Nucleus accumbens (tissue), 56 donors: Measurements from ENCODE around the gene SCD.
A peak's percentile ranks its signal among the peaks of the same experiment; 100 is the strongest.

Experiments used
- DNase-seq, 56 donors: peaks; one replicate each; lab custom pipeline; 2025; lab: John Stamatoyannopoulos, UW

Gene SCD

DNA sequence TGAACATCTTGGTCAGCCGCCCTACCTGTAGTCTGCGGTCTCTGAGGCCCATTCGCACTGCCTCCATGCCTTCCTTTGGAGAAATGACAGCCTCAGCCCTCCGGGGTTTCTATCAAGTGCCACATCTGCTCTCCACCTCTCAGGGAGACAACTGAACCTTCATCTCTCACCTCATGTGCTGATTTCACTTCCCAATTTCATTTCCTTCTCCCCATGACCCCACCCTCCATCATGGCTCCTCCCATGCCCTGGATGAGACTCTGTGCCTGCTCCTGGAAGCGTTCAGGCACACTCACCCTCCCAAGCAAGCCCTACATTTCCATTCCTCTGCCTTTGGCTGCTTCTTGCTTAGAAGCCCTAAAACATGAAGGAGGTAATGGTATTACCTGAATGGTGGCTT lies 7.8 kb upstream of the SCD start:
- DNase-seq: no peak

DNA sequence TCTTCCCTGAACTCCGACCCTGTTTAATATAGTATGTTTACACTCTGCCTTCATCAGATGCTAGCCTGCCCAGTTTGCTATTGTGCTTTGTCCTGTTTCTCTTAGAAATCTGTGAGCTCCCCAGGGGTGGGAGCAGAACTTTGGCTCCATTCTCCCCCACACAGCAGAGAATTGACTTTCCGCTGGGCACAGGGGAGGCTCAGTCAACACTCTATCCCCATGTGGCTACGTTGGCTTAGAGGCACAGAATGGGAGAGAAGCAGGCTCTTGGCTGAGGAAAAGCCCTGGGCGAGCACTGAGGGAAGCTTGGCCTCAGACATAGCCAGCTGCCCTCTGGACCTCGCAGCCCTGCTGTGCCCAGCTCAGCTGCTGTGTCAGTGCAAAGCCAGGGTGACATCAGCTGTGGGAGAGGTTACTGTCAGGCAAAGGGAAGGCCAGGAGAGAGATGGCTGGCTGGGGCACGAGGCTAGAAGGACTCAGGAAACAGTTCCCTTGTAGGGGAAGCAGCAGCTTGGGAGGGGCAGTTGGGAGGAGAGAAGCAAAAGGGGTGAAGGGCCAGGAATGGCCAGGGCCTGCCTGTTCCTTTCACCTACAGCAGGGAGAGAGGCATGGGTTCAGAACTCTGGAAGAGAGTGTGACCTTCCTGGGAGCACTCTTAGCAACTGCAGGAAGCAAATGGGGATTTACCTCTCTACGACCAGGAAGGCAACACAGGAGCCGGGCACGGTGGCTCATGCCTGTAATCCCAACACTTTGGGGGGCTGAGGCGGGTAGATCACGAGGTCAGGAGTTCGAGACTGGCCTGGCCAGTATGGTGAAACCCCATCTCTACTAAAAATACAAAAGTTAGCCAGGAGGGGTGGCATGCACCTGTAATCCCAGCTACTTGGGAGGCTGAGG lies 5.8 kb upstream of the SCD start:
- peak in 54 of 56 donors; percentile 28 to 93 (median 79) for DNase-seq

- peak in 32 of 56 donors; percentile 12 to 60 (median 33) for DNase-seq
Measured at GRCh38 chr10:100341953-100342626, 4.9 kb upstream of the SCD start.

- no peak for DNase-seq
Measured at GRCh38 chr10:100342627-100342972, 4.4 kb upstream of the SCD start.

- DNase-seq: no peak
Measured at GRCh38 chr10:100344241-100344788, 2.7 kb upstream of the SCD start.

GRCh38 chr10:100345570-100346330 lies 1.3 kb upstream of the SCD start:
- peak in 5 of 56 donors; percentile 10 to 50 (median 23) for DNase-seq

DNA sequence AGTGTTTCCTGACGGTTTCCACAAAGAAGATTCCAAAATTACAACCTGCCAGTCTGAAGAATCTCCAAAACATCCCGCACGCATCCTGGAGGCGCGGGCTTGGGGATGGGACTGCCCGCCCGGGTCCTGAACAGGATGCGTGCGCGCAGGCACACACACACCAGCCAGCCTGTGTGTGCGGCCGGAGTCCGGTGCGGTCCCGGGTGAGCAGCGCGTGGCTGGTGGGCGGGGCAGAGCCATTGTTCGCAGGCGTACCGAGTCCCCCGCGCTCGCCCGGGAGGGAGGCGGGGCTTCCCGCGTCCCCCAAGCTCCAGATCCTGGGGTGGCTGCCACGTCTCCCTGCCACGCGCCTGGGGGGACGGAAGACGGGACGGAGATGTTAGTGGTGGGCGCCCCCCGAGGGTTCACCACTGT lies 675 bp upstream of the SCD start:
- peak in 51 of 56 donors; percentile 37 to 94 (median 78) for DNase-seq

DNA sequence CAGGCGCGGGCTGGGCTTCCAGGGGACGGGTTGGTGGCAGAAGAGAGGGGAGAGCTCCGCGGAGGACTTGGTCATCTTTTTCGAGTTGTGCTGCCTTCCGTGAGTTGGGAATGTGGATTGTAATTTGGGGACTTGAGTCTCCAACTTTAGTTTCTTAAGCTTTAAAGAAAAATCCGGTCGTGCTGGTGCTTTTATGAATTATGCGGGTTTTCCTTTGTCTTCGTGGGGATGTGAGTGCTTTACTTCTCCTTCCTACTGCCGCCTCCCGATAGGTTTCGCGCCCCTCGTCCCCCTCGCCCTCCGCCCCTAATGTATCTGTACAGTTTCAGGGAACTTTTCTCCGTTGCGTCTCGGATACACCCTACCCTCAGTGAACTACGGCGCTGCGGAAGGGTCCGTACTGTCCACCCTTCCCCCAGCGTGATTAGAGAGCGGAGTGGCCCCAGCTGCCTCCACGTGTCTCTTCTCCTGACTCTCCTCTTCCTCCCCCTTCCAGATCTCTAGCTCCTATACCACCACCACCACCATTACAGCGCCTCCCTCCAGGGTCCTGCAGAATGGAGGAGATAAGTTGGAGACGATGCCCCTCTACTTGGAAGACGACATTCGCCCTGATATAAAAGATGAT lies 649 bp downstream of the SCD start:
- DNase-seq: peak in 4 of 56 donors; percentile 16 to 36 (median 24)

- DNase-seq: peak in 1 of 56 donors; percentile 8
Measured at GRCh38 chr10:100348389-100348927, 1.4 kb downstream of the SCD start.

DNA sequence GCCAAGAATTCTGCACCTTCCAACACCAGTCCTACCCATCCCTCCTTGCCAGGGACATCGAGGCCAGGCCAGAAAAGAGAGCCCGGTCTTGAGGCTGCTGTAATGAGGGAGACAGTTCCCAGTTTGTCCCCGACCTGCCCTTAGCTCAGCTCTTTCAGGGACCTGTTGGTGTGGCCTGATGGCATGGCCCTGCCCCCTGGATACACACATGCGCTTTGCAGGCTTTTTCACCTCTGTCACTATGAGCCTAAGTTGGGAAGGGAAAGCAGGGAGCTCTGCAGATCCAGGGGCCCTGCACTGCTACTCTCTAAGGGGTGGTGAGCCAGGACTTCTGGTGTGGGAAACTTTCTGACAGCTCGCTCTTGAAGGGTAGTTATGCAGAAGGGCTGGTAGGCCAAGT lies 2.1 kb downstream of the SCD start:
- peak in 2 of 56 donors; percentile 7 to 33 for DNase-seq

DNA sequence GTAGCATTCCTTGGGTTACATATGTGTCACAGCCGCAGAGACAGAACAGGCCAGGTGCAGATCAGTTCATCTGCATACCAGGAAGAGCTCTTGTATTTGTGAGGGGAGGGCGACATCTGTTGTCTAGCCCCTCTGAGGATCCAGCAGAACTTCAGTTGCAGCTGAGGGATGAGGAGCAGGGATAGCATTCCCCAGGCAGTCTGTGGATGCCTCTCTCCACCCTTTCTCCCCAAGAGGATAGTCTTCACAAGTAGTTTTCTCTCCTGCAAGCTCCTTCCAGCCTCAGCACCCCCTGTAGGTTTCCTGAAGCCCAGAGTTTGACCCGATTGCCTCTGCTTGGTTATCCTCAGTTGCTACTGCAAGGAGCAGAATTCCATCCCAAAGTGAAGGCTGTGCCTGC lies 2.6 kb downstream of the SCD start:
- peak in 1 of 56 donors; percentile 10 for DNase-seq

- DNase-seq: peak in 4 of 56 donors; percentile 10 to 48 (median 26)
Measured at GRCh38 chr10:100350914-100351485, 4.0 kb downstream of the SCD start.

GRCh38 chr10:100353770-100354485 lies 6.9 kb downstream of the SCD start:
- DNase-seq: no peak

GRCh38 chr10:100355086-100355485 lies 8.1 kb downstream of the SCD start:
- DNase-seq: no peak

DNA sequence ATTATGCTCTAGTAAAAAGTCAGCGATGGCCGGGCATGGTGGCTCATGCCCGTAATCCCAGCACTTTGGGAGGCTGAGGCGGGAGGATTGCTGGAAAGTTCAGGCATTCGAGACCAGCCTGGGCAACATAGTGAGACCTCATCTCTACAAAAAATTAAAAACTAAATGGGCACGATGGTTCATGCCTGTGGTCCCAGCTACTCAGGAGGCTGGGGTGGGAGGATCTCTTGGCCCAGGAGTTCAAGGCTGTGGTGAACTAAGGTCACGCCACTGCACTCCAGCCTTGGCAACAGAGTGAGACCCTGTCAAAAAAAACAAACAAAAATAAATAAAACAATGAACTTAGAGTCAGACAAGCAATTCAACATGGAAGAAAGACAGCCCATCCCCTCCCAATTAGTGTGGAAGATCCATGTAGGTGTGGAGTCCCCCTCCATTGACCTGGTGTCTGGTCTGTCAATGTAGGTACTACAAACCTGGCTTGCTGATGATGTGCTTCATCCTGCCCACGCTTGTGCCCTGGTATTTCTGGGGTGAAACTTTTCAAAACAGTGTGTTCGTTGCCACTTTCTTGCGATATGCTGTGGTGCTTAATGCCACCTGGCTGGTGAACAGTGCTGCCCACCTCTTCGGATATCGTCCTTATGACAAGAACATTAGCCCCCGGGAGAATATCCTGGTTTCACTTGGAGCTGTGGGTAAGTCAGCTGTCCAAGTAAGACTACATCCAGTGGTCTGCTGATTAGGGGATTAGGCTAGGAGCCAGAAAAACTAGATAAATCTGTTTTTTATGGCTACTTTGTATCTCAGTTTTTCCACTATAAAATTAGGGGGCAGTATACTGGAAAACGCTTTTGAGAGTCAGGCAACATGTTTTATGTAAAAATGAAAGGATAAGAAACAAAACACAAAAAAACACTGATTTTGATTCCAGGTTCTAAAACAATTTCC lies 9.3 kb downstream of the SCD start:
- DNase-seq: no peak

- no peak for DNase-seq
Measured at GRCh38 chr10:100357059-100357858, 10.2 kb downstream of the SCD start.

DNA sequence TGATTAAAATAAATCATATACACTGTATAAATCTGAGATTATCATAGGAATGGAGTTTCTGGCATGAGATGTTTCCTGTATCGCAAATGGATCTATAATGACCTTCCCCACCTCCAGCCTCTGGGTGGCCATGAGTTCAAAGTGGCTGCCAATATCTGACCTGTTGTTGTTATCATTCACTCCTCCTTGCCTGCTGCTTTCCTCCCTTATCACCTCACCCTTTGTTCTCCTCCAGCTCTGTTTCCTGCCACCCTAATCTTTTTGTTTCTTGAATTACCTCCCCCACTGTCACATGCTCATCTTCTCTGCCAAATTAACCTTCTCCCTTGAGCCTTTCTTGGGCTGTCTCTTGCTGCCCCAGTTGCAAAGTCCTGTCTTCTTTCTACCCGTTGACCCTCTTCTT lies 12.0 kb downstream of the SCD start:
- no peak for DNase-seq
